GM10248 (cell line): ENCODE results near the gene TNFRSF1A.

ENCODE experiments used
- CTCF ChIA-PET: fragments of 300-600 bp; sonication (Branson Sonifier 250); formaldehyde crosslinking; extraction: SDS; loops from one replicate; lab custom pipeline; 2021; ENCODE audit warnings: antibody characterized with exemption; lab: Yijun Ruan, JAX
- POLR2A ChIA-PET: fragments of 350-650 bp; sonication (Branson Sonifier 250); formaldehyde crosslinking; extraction: SDS; loops from one replicate; lab custom pipeline; 2020; ENCODE audit warnings: antibody characterized with exemption; lab: Yijun Ruan, JAX
- DNase-seq: peaks from one replicate; pipeline ENCODE4 v3.0.0; 2012; ENCODE audit errors: extremely low spot score
- TF ChIP-seq, protein P1 (sequence below): IDR thresholded peaks from 2 replicates; pipeline ENCODE4 v1.5.1; 2012; ENCODE audit warnings: mild to moderate bottlenecking, low read depth; ENCODE audit errors: extremely low read depth, missing control alignments, control extremely low read depth

Gene TNFRSF1A

GRCh38 chr12:6315704-6316597, 25.9 kb downstream of the TNFRSF1A start:
- ChIA-PET CTCF (interaction anchor here (0.7 to 3.7 kb wide), 6 partner anchors 7 to 119 kb away, joined by 3 to 14 read pairs (median 4); no protein-coding TSS in a partner anchor), POLR2A (interaction anchor here (0.5 to 1.1 kb wide), 3 partner anchors 14 to 154 kb away, joined by 3 to 4 read pairs (median 3); partner anchors contain the start of gene VAMP1)
- DNase-seq = no peak
- TF ChIP-seq, protein P1, sequence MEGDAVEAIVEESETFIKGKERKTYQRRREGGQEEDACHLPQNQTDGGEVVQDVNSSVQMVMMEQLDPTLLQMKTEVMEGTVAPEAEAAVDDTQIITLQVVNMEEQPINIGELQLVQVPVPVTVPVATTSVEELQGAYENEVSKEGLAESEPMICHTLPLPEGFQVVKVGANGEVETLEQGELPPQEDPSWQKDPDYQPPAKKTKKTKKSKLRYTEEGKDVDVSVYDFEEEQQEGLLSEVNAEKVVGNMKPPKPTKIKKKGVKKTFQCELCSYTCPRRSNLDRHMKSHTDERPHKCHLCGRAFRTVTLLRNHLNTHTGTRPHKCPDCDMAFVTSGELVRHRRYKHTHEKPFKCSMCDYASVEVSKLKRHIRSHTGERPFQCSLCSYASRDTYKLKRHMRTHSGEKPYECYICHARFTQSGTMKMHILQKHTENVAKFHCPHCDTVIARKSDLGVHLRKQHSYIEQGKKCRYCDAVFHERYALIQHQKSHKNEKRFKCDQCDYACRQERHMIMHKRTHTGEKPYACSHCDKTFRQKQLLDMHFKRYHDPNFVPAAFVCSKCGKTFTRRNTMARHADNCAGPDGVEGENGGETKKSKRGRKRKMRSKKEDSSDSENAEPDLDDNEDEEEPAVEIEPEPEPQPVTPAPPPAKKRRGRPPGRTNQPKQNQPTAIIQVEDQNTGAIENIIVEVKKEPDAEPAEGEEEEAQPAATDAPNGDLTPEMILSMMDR = no peak

- ChIA-PET CTCF (interaction anchor here (0.7 to 3.7 kb wide), 6 partner anchors 8 to 119 kb away, joined by 3 to 14 read pairs (median 4); no protein-coding TSS in a partner anchor), POLR2A (interaction anchor here (1.1 kb wide), 1 partner anchor 155 kb away, joined by 4 read pairs; the partner anchor contains the start of gene VAMP1)
- TF ChIP-seq, protein P1 = no peak
- no peak for DNase-seq
Measured at GRCh38 chr12:6315184-6315583, 26.7 kb downstream of the TNFRSF1A start.

DNA sequence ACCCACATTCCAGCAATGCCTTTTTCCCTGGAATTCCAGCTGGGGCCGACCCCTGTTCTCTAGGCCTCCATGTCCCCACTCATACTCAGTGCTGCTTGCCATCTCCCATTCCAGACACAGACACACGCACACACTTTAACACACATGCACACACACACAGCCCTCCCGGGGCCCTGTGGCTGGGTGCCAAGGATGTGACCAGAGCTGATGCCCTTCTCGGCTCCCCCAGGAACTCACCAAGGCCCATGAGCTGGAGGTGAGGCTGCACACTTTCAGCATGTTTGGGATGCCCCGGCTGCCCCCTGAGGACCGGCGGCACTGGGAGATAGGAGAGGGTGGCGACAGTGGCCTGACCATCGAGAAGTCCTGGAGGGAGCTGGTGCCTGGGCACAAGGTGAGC, 27.1 kb downstream of the TNFRSF1A start:
- no peak for DNase-seq
- CTCF ChIA-PET = interaction anchor here (1.0 to 3.7 kb wide), 4 partner anchors 8 to 35 kb away, joined by 3 to 14 read pairs (median 6); no protein-coding TSS in a partner anchor
- POLR2A ChIA-PET = interaction anchor here (1.1 kb wide), 1 partner anchor 156 kb away, joined by 4 read pairs; the partner anchor contains the start of gene VAMP1
- TF ChIP-seq, protein P1 = no peak

DNA sequence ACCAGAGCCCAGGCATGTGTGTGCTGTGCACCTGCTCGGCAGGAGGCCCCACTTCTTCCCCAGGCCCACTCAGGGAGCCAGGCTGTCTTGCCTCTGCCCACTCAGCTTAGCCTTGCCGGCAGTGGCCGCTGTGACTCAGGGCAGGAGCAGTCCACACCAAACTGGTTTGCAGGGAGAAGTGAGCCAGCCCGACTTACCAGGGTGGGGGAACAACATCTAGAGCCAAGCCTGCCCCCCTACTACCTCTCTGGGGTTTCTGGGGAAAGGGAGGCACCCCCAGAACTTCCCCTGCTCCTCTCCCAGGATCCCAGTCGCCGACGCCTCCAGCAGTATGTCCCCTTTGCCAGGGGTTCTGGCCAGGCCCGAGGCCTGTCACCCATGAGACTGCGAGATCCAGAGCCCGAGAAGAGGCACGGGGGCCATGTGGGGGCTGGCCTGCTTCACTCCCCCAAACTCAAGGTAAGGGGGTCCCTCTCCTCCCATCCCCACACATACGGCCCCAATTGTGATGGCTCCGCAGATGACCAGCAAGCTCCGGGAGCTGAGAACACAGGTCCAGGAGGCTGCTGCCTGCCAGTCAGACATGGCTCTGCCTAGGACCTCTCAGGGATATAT, 28.4 kb downstream of the TNFRSF1A start:
- DNase-seq = no peak
- TF ChIP-seq, protein P1 = no peak
- CTCF ChIA-PET = interaction anchor here (0.9 to 3.7 kb wide), 3 partner anchors 8 to 11 kb away, joined by 3 to 14 read pairs (median 4); no protein-coding TSS in a partner anchor
- POLR2A ChIA-PET = no interaction called here

- CTCF ChIA-PET = interaction anchor here (1.1 to 3.7 kb wide), 2 partner anchors 10 kb away, joined by 4 to 14 read pairs; no protein-coding TSS in a partner anchor
- DNase-seq = peak; percentile 74
- POLR2A ChIA-PET = no interaction called here
Measured at GRCh38 chr12:6312529-6313325, 29.1 kb downstream of the TNFRSF1A start.

More at GRCh38 chr12:6312529-6313325, 29.1 kb downstream of the TNFRSF1A start:
- TF ChIP-seq, protein P1 = no peak
